NB4 (cell line): Measurements from ENCODE around the gene CES1.

Experiments used
- MYC ChIP-seq: IDR thresholded peaks from 2 replicates; pipeline ENCODE4 v1.6.1; 2011; ENCODE audit warnings: low read depth, low read length
- POLR2A ChIP-seq: IDR thresholded peaks from 2 replicates; pipeline ENCODE4 v1.6.1; 2011; ENCODE audit warnings: mild to moderate bottlenecking; ENCODE audit not compliant: insufficient read length; ENCODE audit errors: extremely low read depth
- TF ChIP-seq, protein P1 (sequence below): IDR thresholded peaks from one replicate; pipeline ENCODE4 v1.5.1; 2012; ENCODE audit warnings: low read depth, low read length
- TF ChIP-seq, protein P2 (sequence below): IDR thresholded peaks from 2 replicates; pipeline ENCODE4 v1.6.1; 2011; ENCODE audit warnings: low read depth, low read length

DNA sequence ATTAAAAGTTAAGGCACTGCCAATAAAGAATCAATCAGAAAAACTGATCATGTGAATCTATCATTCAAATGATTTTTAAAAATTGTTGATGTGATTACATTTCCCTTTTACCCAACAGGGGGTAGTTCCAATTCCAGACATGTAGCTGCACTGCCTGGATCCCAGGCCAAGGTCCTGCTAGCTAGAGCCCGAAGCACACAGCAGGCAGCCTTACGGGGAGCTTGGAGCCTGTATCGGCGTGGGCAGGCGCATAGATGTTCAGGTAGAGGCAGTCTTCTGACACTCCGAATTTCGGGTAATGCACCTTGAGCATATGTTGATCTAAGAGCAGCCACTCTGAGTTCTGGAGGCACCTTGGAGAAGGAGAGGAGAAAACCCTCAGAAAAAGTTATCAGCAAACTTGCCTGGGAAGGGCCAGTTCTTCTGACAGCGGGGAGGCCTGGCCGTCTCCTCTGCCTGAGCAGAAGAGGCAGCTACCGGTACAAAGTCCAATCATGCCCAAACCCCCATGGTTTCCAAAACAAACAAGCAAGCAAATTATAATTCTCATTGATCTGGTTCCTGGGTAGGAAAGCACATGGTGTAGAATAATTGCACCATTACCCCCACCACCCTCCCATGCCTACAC, 38.6 kb upstream of the CES1 start:
- TF ChIP-seq, protein P1, sequence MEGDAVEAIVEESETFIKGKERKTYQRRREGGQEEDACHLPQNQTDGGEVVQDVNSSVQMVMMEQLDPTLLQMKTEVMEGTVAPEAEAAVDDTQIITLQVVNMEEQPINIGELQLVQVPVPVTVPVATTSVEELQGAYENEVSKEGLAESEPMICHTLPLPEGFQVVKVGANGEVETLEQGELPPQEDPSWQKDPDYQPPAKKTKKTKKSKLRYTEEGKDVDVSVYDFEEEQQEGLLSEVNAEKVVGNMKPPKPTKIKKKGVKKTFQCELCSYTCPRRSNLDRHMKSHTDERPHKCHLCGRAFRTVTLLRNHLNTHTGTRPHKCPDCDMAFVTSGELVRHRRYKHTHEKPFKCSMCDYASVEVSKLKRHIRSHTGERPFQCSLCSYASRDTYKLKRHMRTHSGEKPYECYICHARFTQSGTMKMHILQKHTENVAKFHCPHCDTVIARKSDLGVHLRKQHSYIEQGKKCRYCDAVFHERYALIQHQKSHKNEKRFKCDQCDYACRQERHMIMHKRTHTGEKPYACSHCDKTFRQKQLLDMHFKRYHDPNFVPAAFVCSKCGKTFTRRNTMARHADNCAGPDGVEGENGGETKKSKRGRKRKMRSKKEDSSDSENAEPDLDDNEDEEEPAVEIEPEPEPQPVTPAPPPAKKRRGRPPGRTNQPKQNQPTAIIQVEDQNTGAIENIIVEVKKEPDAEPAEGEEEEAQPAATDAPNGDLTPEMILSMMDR: no peak
- TF ChIP-seq, protein P2, sequence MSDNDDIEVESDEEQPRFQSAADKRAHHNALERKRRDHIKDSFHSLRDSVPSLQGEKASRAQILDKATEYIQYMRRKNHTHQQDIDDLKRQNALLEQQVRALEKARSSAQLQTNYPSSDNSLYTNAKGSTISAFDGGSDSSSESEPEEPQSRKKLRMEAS: no peak
- TF ChIP-seq MYC (no peak), POLR2A (no peak)
